ENCODE measurements around the gene FOXP4. TPM values are rescaled to one million over a fixed set of nuclear protein-coding genes. Genes with fewer than 3 reads are reported as not detected.

FOXP4 gene
- total RNA-seq, 1 experiment from 2014 or later = 1.6 TPM

- DNase-seq (ENCODE audit: low read depth) = no peak
- in situ Hi-C loops (cut with HindIII; ENCODE audit: low pct_unique_long_range_greater_than_20kb, low sequenced_read_pairs) = no loop called here
These were observed 97.7 kb downstream of the FOXP4 start for GRCh38 chr6:41643899-41644269.

GRCh38 chr6:41644297-41644879 is 98.2 kb downstream of the FOXP4 start:
- in situ Hi-C loops (cut with HindIII; ENCODE audit: low pct_unique_long_range_greater_than_20kb, low sequenced_read_pairs) = no loop called here
- no peak for DNase-seq (ENCODE audit: low read depth)

- in situ Hi-C loops (cut with HindIII; ENCODE audit: low pct_unique_long_range_greater_than_20kb, low sequenced_read_pairs) = no loop called here
- DNase-seq (ENCODE audit: low read depth) = no peak
These were observed 98.9 kb downstream of the FOXP4 start for GRCh38 chr6:41645007-41645618.

- in situ Hi-C loops (cut with HindIII; ENCODE audit: low pct_unique_long_range_greater_than_20kb, low sequenced_read_pairs) = no loop called here
- no peak for DNase-seq (ENCODE audit: low read depth)
These were observed 100.0 kb downstream of the FOXP4 start for GRCh38 chr6:41646026-41646795.

- in situ Hi-C loops (cut with HindIII; ENCODE audit: low pct_unique_long_range_greater_than_20kb, low sequenced_read_pairs) = no loop called here
- no peak for DNase-seq (ENCODE audit: low read depth)
These were observed 100.9 kb downstream of the FOXP4 start for GRCh38 chr6:41647061-41647511.

- in situ Hi-C loops (cut with HindIII; ENCODE audit: low pct_unique_long_range_greater_than_20kb, low sequenced_read_pairs) = no loop called here
- no peak for DNase-seq (ENCODE audit: low read depth)
These were observed 101.9 kb downstream of the FOXP4 start for GRCh38 chr6:41648070-41648585.

GRCh38 chr6:41648921-41649320 is 102.7 kb downstream of the FOXP4 start:
- in situ Hi-C loops (cut with HindIII; ENCODE audit: low pct_unique_long_range_greater_than_20kb, low sequenced_read_pairs) = no loop called here
- no peak for DNase-seq (ENCODE audit: low read depth)

- DNase-seq (ENCODE audit: low read depth) = no peak
- in situ Hi-C loops (cut with HindIII; ENCODE audit: low pct_unique_long_range_greater_than_20kb, low sequenced_read_pairs) = no loop called here
These were observed 103.4 kb downstream of the FOXP4 start for GRCh38 chr6:41649596-41649995.

- DNase-seq (ENCODE audit: low read depth) = no peak
- in situ Hi-C loops (cut with HindIII; ENCODE audit: low pct_unique_long_range_greater_than_20kb, low sequenced_read_pairs) = no loop called here
These were observed 103.9 kb downstream of the FOXP4 start for GRCh38 chr6:41650120-41650519.

GRCh38 chr6:41651246-41651961 is 105.2 kb downstream of the FOXP4 start:
- no peak for DNase-seq (ENCODE audit: low read depth)

More at GRCh38 chr6:41651246-41651961, 105.2 kb downstream of the FOXP4 start:
- in situ Hi-C loops (cut with HindIII; ENCODE audit: low pct_unique_long_range_greater_than_20kb, low sequenced_read_pairs) = no loop called here

Other genes with a start within 250 kb of the FOXP4 start
- not detected in 2 replicates for gene NCR2, start 210.8 kb upstream of the FOXP4 start, total RNA-seq (2014; rRNA removed; shearing (Covaris generic); ENCODE audit: low replicate concordance)
- gene MDFI, start 92.1 kb downstream of the FOXP4 start, total RNA-seq (2014; rRNA removed; shearing (Covaris generic); ENCODE audit: low replicate concordance) = 0.35 TPM in 1 of 2 replicates, not detected in the other
- gene TFEB, start 189.2 kb downstream of the FOXP4 start, total RNA-seq (2014; rRNA removed; shearing (Covaris generic); ENCODE audit: low replicate concordance) = 6.0 and 13.1 TPM in 2 replicates
- gene PGC, start 201.0 kb downstream of the FOXP4 start, total RNA-seq (2014; rRNA removed; shearing (Covaris generic); ENCODE audit: low replicate concordance) = 5.8 TPM in 1 of 2 replicates, not detected in the other
- 2.0 and 2.8 TPM in 2 replicates for gene FRS3, start 233.5 kb downstream of the FOXP4 start, total RNA-seq (2014; rRNA removed; shearing (Covaris generic); ENCODE audit: low replicate concordance)
- gene PRICKLE4, start 234.4 kb downstream of the FOXP4 start, total RNA-seq (2014; rRNA removed; shearing (Covaris generic); ENCODE audit: low replicate concordance) = 0.20 TPM in 1 of 2 replicates, not detected in the other
- 264 and 306 TPM in 2 replicates for gene TOMM6, start 241.3 kb downstream of the FOXP4 start, total RNA-seq (2014; rRNA removed; shearing (Covaris generic); ENCODE audit: low replicate concordance)

Data from Caki2 (cell line).